ENCODE data around the gene MRPL14. TPM values are rescaled to one million over a fixed set of nuclear protein-coding genes. Genes with fewer than 3 reads are reported as not detected.

The MRPL14 gene
- total and polyA plus RNA-seq, 9 of the 15 experiments (the other 6 are each of a cell fraction or from before 2014, with no cell fraction given), result 126 to 424 (median 165) TPM

GRCh38 chr6:44064089-44064947, 62.9 kb downstream of the MRPL14 start (continued):
- TF ChIP-seq RERE (CRISPR knock-in tag; IDR thresholded peaks at IDR 0.05; ENCODE audit: borderline replicate concordance), result no peak
- TF ChIP-seq HNRNPH1 (optimal IDR thresholded peaks at IDR 0.05; ENCODE audit: low read depth, low read length), result no peak
- peak; percentile 50 for TF ChIP-seq TAL1 (IDR thresholded peaks at IDR 0.05)
- TF ChIP-seq RBM39 (optimal IDR thresholded peaks at IDR 0.05; ENCODE audit: low read depth, low read length), result no peak
- TF ChIP-seq EP400 (IDR thresholded peaks at IDR 0.05), result peak; percentile 84
- no peak for TF ChIP-seq CHCHD3 (CRISPR knock-in tag; IDR thresholded peaks at IDR 0.05)
- TF ChIP-seq NR2C2 (CRISPR knock-in tag; IDR thresholded peaks at IDR 0.05), result no peak
- peak; percentile 76 for TF ChIP-seq NR2C2 (tag; IDR thresholded peaks at IDR 0.05)
- peak; percentile 99 for TF ChIP-seq TRIM28 (IDR thresholded peaks at IDR 0.05)
- peak; percentile 85 for TF ChIP-seq NFRKB (IDR thresholded peaks at IDR 0.05; ENCODE audit: low read depth)
- no peak for TF ChIP-seq MCM3 (IDR thresholded peaks at IDR 0.05)
- peak; percentile 72; the same call in 1 of the 2 replicates for TF ChIP-seq NFATC3 (IDR thresholded peaks at IDR 0.05)
- TF ChIP-seq ZNF217 (CRISPR knock-in tag; IDR thresholded peaks at IDR 0.05), result no peak
- TF ChIP-seq STAG1 (CRISPR knock-in tag; IDR thresholded peaks at IDR 0.05; ENCODE audit: borderline replicate concordance), result no peak
- no peak for TF ChIP-seq SAFB2 (IDR thresholded peaks at IDR 0.05; ENCODE audit: borderline replicate concordance, low read depth, low read length, severe bottlenecking)
- no peak for TF ChIP-seq TRIM25 (IDR thresholded peaks at IDR 0.05; ENCODE audit: borderline replicate concordance)
- TF ChIP-seq ZEB2 (IDR thresholded peaks at IDR 0.05), result peak; percentile 89
- TF ChIP-seq ZNF282 (CRISPR knock-in tag; IDR thresholded peaks at IDR 0.05), result no peak
- no peak for TF ChIP-seq GTF3C2 (IDR thresholded peaks at IDR 0.05; ENCODE audit: borderline replicate concordance, extremely low read depth, insufficient read length)
- TF ChIP-seq KAT2B (IDR thresholded peaks at IDR 0.05; ENCODE audit: low read depth, low read length), result no peak

Measured in K562 (cell line).